Measurements from ENCODE around the gene CDCA5. TPM values are rescaled to one million over a fixed set of nuclear protein-coding genes. Genes with fewer than 3 reads are reported as not detected.

The CDCA5 gene
- polyA plus RNA-seq, 2 of the 4 experiments (the other 2 are of a cell fraction), result 30.9 to 46.0 TPM

DNA sequence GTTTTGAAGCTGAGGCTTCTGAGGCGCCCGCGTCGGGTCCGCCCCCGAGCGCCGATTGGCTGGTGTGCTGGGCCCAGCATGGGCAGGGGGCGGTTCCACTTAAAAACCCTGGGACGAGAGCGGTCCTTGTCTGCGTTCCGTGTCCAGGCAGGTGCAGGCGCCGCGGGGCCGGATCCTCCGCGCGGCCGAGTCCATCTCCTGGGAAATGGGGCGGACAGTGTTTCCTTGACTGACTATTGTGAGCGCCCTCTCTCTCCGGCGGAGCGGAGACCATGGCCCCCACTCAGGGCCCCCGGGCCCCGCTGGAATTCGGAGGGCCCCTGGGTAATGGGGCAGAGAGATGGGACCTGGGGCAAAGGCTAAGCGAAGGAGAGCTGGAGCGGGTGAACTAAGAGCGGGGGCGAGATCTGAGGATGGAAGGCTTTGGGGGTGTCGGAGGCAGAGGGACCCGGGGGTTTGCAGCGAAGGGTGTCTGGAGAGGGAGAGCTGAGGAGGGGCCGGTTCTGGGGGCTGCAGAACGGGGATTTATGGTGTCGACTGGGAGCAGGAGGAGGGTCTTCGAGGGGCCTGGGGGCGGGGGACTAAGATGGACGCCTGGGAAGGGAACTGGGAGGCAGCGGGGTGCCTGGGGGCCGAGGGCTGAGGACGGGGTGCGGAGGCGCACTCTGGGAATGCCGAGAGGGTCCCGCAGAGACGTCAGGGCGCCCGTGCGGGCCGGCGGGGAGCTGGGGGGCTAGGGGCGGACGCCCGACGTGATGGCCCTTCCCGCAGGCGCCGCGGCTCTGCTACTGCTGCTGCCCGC, 28.1 kb upstream of the CDCA5 start, which contains the start of gene TM7SF2:
Gene TM7SF2 (plus strand): TSS at position 129 of the 802 bp plus-strand sequence. CDS start 144 bp downstream, at position 273.
- DNase-seq (ENCODE audit: low read depth in 1 of 2, low spot score in 1 of 2) (peak; percentile 95 to 97), FAIRE-seq (no peak), ATAC-seq (peak; percentile 63 to 86)
- 2% methylated on average over 38 of the region's 64 CpGs for WGBS (ENCODE audit: missing lambda C conversion rate)
- Histone ChIP-seq H3K27ac (peak within 1 kb of the TSS; percentile 73 to 88), H3K4me2 (peak within 1 kb of the TSS; percentile 100), H3K4me3 (peak within 1 kb of the TSS; percentile 52), H3K9me3 (no peaks in the 10 kb centered on the region), H3K4me1 (peaks cover 31% of the 10 kb centered on the region; the same call in 2 of the 3 replicates)
- CTCF ChIA-PET, result interaction anchor here (0.6 to 6.6 kb wide), 30 partner anchors 8 to 311 kb away, joined by 3 to 153 read pairs (median 6); partner anchors contain the start of genes ARL2, CDCA5, FAU and MRPL49
- TF ChIP-seq HOXA7 (CRISPR knock-in tag; IDR thresholded peaks at IDR 0.05), result no peak
- no peak for TF ChIP-seq RNF2 (IDR thresholded peaks at IDR 0.05; ENCODE audit: borderline replicate concordance, low read depth)
- 0 out of 2 replicates have a peak, but pooled peaks have one; percentile 46 for TF ChIP-seq HOXB5 (CRISPR knock-in tag; IDR thresholded peaks at IDR 0.05)
- peak; percentile 41 to 64; a peak in 4 of 5 replicates for TF ChIP-seq JUN (IDR thresholded peaks at IDR 0.05)
- no peak for TF ChIP-seq NPAS2 (CRISPR knock-in tag; IDR thresholded peaks at IDR 0.05; ENCODE audit: borderline replicate concordance)
- no peak for TF ChIP-seq RAD21 (conservative IDR thresholded peaks at IDR 0.05 in 1 of 2, IDR thresholded peaks at IDR 0.05 in 1 of 2)
- no peak for TF ChIP-seq NFE2L2 (conservative IDR thresholded peaks at IDR 0.05; ENCODE audit: low read length)
- no peak for TF ChIP-seq CBX2 (IDR thresholded peaks at IDR 0.05; ENCODE audit: borderline replicate concordance, low read depth)
- no peak for TF ChIP-seq CBX8 (IDR thresholded peaks at IDR 0.05)
- no peak for TF ChIP-seq SMC3 (IDR thresholded peaks at IDR 0.05)
- no peak for TF ChIP-seq NR3C1 (IDR thresholded peaks at IDR 0.05)
- TF ChIP-seq, protein P1, sequence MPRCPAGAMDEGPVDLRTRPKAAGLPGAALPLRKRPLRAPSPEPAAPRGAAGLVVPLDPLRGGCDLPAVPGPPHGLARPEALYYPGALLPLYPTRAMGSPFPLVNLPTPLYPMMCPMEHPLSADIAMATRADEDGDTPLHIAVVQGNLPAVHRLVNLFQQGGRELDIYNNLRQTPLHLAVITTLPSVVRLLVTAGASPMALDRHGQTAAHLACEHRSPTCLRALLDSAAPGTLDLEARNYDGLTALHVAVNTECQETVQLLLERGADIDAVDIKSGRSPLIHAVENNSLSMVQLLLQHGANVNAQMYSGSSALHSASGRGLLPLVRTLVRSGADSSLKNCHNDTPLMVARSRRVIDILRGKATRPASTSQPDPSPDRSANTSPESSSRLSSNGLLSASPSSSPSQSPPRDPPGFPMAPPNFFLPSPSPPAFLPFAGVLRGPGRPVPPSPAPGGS (IDR thresholded peaks at IDR 0.05), result peak; percentile 87; the same call in 2 of the 3 replicates
- TF ChIP-seq HEYL (CRISPR knock-in tag; IDR thresholded peaks at IDR 0.05), result no peak
- TF ChIP-seq POLR2A (IDR thresholded peaks at IDR 0.05; ENCODE audit: low read length), result peak; percentile 93
- TF ChIP-seq TP53 (CRISPR knock-in tag; IDR thresholded peaks at IDR 0.05), result no peak
- TF ChIP-seq, protein P2, sequence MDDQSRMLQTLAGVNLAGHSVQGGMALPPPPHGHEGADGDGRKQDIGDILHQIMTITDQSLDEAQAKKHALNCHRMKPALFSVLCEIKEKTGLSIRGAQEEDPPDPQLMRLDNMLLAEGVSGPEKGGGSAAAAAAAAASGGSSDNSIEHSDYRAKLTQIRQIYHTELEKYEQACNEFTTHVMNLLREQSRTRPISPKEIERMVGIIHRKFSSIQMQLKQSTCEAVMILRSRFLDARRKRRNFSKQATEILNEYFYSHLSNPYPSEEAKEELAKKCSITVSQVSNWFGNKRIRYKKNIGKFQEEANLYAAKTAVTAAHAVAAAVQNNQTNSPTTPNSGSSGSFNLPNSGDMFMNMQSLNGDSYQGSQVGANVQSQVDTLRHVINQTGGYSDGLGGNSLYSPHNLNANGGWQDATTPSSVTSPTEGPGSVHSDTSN (IDR thresholded peaks at IDR 0.05), result peak; percentile 75
- TF ChIP-seq TFCP2L1 (CRISPR knock-in tag; IDR thresholded peaks at IDR 0.05), result peak; percentile 19; the same call in 1 of the 2 replicates
- TF ChIP-seq ZSCAN20 (CRISPR knock-in tag; IDR thresholded peaks at IDR 0.05), result no peak
- TF ChIP-seq KDM1A (IDR thresholded peaks at IDR 0.05; ENCODE audit: low read depth), result no peak
- TF ChIP-seq, protein P3, sequence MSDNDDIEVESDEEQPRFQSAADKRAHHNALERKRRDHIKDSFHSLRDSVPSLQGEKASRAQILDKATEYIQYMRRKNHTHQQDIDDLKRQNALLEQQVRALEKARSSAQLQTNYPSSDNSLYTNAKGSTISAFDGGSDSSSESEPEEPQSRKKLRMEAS (IDR thresholded peaks at IDR 0.05), result no peak; the same call in 1 of the 2 replicates
- no peak for TF ChIP-seq ELK1 (IDR thresholded peaks at IDR 0.05; ENCODE audit: low read depth, low read length)
- peak; percentile 56; the same call in 1 of the 2 replicates for TF ChIP-seq PHF8 (IDR thresholded peaks at IDR 0.05; ENCODE audit: borderline replicate concordance, low read depth)
- no peak for TF ChIP-seq ATOH8 (CRISPR knock-in tag; IDR thresholded peaks at IDR 0.05; ENCODE audit: low read depth)
- TF ChIP-seq E2F6 (IDR thresholded peaks at IDR 0.05; ENCODE audit: borderline replicate concordance, low read depth), result no peak
- TF ChIP-seq ZFP36 (IDR thresholded peaks at IDR 0.05; ENCODE audit: borderline replicate concordance, partially characterized antibody), result no peak
- TF ChIP-seq HDAC2 (IDR thresholded peaks at IDR 0.05), result no peak
- TF ChIP-seq GATA3 (IDR thresholded peaks at IDR 0.05; ENCODE audit: borderline replicate concordance), result peak; percentile 9; the same call in 1 of the 2 replicates
- TF ChIP-seq POLR2AphosphoS2 (conservative IDR thresholded peaks at IDR 0.05; ENCODE audit: low read length), result 0 out of 2 replicates have a peak, but pooled peaks have one; percentile 64
- POLR2A ChIA-PET, result interaction anchor here (0.5 to 3.4 kb wide), 19 partner anchors 9 to 453 kb away, joined by 3 to 24 read pairs (median 3); partner anchors contain the start of genes ARL2, CDC42BPG, DPF2 and FAU
